ENCODE results near the gene PSMC4.

Gene PSMC4

GRCh38 chr19:39970675-39971379, at the start of gene PSMC4:
TSS of gene PSMC4 (plus strand) at chr19:39971165. CDS start at chr19:39971203, 38 bp downstream.
- peak; percentile 94 to 98 (median 97) for DNase-seq

GRCh38 chr19:39923862-39924261, 47.1 kb upstream of the PSMC4 start:
- no peak for DNase-seq

- no peak for DNase-seq
These were observed 46.6 kb upstream of the PSMC4 start for GRCh38 chr19:39924389-39924788.

GRCh38 chr19:39924952-39925351, 46.0 kb upstream of the PSMC4 start:
- DNase-seq: no peak

GRCh38 chr19:39926170-39926760, 44.7 kb upstream of the PSMC4 start:
- DNase-seq: no peak

GRCh38 chr19:39927076-39927475, 43.9 kb upstream of the PSMC4 start:
- no peak for DNase-seq

GRCh38 chr19:39927524-39928356, 43.2 kb upstream of the PSMC4 start:
- no peak for DNase-seq

- DNase-seq: no peak
These were observed 42.6 kb upstream of the PSMC4 start for GRCh38 chr19:39928357-39928725.

GRCh38 chr19:39929750-39930149, 41.2 kb upstream of the PSMC4 start:
- no peak for DNase-seq

- DNase-seq: no peak
These were observed 36.2 kb upstream of the PSMC4 start, which contains the start of gene FCGBP for GRCh38 chr19:39934584-39935363. TSS of gene FCGBP (minus strand) at chr19:39934634.

GRCh38 chr19:39935364-39935661, 35.7 kb upstream of the PSMC4 start:
- no peak for DNase-seq

- DNase-seq: no peak
These were observed 34.9 kb upstream of the PSMC4 start for GRCh38 chr19:39936020-39936419.

GRCh38 chr19:39936622-39937021, 34.3 kb upstream of the PSMC4 start:
- no peak for DNase-seq

- DNase-seq: peak in 5 of 6 experiments; percentile 21 to 38 (median 27)
These were observed 33.8 kb upstream of the PSMC4 start for GRCh38 chr19:39937094-39937720.

GRCh38 chr19:39937787-39938186, 33.2 kb upstream of the PSMC4 start:
- DNase-seq: no peak

- no peak for DNase-seq
These were observed 31.4 kb upstream of the PSMC4 start for GRCh38 chr19:39939556-39939955.

GRCh38 chr19:39940221-39940833, 30.6 kb upstream of the PSMC4 start:
- no peak for DNase-seq

- DNase-seq: peak in 1 of 6 experiments; percentile 9
These were observed 29.8 kb upstream of the PSMC4 start for GRCh38 chr19:39941151-39941550.

GRCh38 chr19:39941615-39942365, 29.2 kb upstream of the PSMC4 start:
- peak; percentile 16 to 85 (median 62) for DNase-seq

- no peak for DNase-seq
These were observed 28.6 kb upstream of the PSMC4 start for GRCh38 chr19:39942366-39942730.

GRCh38 chr19:39943586-39943985, 27.4 kb upstream of the PSMC4 start:
- no peak for DNase-seq
